Neural cell (in vitro differentiated cells): ENCODE measurements around the gene MALRD1. TPM values are rescaled to one million over a fixed set of nuclear protein-coding genes. Genes with fewer than 3 reads are reported as not detected.

Source experiments
- H2AFZ ChIP-seq: fragments of 200-600, 300-800 bp; sonication (generic), shearing (Covaris generic); 2 replicates; pipeline ENCODE4 v1.6.0; 2014; ENCODE audit warnings: low read depth, mild to moderate bottlenecking, antibody characterized with exemption, low read length, moderate library complexity
- H3F3A ChIP-seq: fragments of 200-600 bp; shearing (Covaris generic); 2 replicates; pipeline ENCODE4 v1.6.1; 2016; ENCODE audit warnings: mild to moderate bottlenecking, moderate library complexity, mixed read lengths, antibody characterized with exemption, low read length; ENCODE audit not compliant: insufficient read depth, poor library complexity, severe bottlenecking
- H3K27ac ChIP-seq: fragments of 200-600, 300-800 bp; sonication (generic), shearing (Covaris generic); 2 replicates; pipeline ENCODE4 v1.5.1; 2014; ENCODE audit warnings: mild to moderate bottlenecking, low read length, moderate library complexity
- H3K27me3 ChIP-seq: fragments of 300-800, 200-600 bp; sonication (generic), shearing (Covaris generic); 2 replicates; pipeline ENCODE4 v1.6.0; 2014; ENCODE audit warnings: mild to moderate bottlenecking, low read depth, low read length, moderate library complexity; ENCODE audit not compliant: insufficient read depth
- H3K36me3 ChIP-seq: fragments of 300-800, 200-600 bp; sonication (generic), shearing (Covaris generic); 2 replicates; pipeline ENCODE4 v1.5.1; 2014; ENCODE audit warnings: mild to moderate bottlenecking, antibody characterized with exemption, low read length, moderate library complexity; ENCODE audit not compliant: insufficient read depth
- H3K4me2 ChIP-seq: fragments of 300-800, 200-600 bp; sonication (generic), shearing (Covaris generic); 2 replicates; pipeline ENCODE4 v1.6.0; 2014; ENCODE audit warnings: mild to moderate bottlenecking, low read length
- H3K4me3 ChIP-seq: fragments of 300-800, 200-600 bp; sonication (generic), shearing (Covaris generic); 2 replicates; pipeline ENCODE4 v1.5.1; 2014; ENCODE audit warnings: mild to moderate bottlenecking, low read length, moderate library complexity
- H3K79me2 ChIP-seq: fragments of 200-600 bp; shearing (Covaris generic); replicated peaks from 2 replicates; pipeline ENCODE4 v1.6.0; 2014; ENCODE audit warnings: mild to moderate bottlenecking, low read length, moderate library complexity; ENCODE audit not compliant: insufficient read depth
- H3K9ac ChIP-seq: fragments of 300-800, 200-600 bp; sonication (generic), shearing (Covaris generic); 2 replicates; pipeline ENCODE4 v1.6.1; 2016; ENCODE audit warnings: mild to moderate bottlenecking, low read length, mixed read lengths
- H3K9me2 ChIP-seq: fragments of 200-600 bp; shearing (Covaris generic); 2 replicates; pipeline ENCODE4 v1.6.1; 2016; ENCODE audit warnings: mild to moderate bottlenecking, low read length, mixed read lengths; ENCODE audit not compliant: insufficient read depth
- H3K9me3 ChIP-seq: fragments of 200-600, 300-800 bp; sonication (generic), shearing (Covaris generic); 2 replicates; pipeline ENCODE4 v1.6.1; 2016; ENCODE audit warnings: mild to moderate bottlenecking, mixed run types, low read length, moderate library complexity, mixed read lengths
- H4K20me1 ChIP-seq: fragments of 200-600 bp; shearing (Covaris generic); 2 replicates; pipeline ENCODE4 v1.6.1; 2016; ENCODE audit warnings: mild to moderate bottlenecking, mixed run types; ENCODE audit not compliant: insufficient read depth
- EP300 ChIP-seq: fragments of 450-650 bp; conservative IDR thresholded peaks from 2 replicates; pipeline ENCODE4 v1.6.1; 2014; ENCODE audit warnings: antibody characterized with exemption, mild to moderate bottlenecking, moderate library complexity; ENCODE audit not compliant: poor library complexity, severe bottlenecking
- EZH2 ChIP-seq: fragments of 200-600, 300-800 bp; shearing (Covaris generic), sonication (generic); IDR thresholded peaks from 2 replicates; pipeline ENCODE4 v1.6.1; 2014; ENCODE audit warnings: antibody characterized with exemption, low read length, borderline replicate concordance, mild to moderate bottlenecking; ENCODE audit not compliant: insufficient read depth, poor library complexity, severe bottlenecking
- MXI1 ChIP-seq: fragments of 450-650 bp; conservative IDR thresholded peaks from 2 replicates; pipeline ENCODE4 v1.6.1; 2014; ENCODE audit warnings: antibody characterized with exemption, mild to moderate bottlenecking; ENCODE audit not compliant: poor library complexity, severe bottlenecking
- POLR2AphosphoS5 ChIP-seq: IDR thresholded peaks from 2 replicates; pipeline ENCODE4 v1.6.1; 2012
- SMC3 ChIP-seq: fragments of 450-650 bp; conservative IDR thresholded peaks from 2 replicates; pipeline ENCODE4 v1.6.1; 2014; ENCODE audit warnings: antibody characterized with exemption, mild to moderate bottlenecking, moderate library complexity; ENCODE audit not compliant: poor library complexity
- TAF1 ChIP-seq: IDR thresholded peaks from 2 replicates; pipeline ENCODE4 v1.6.1; 2012; ENCODE audit warnings: low read depth
- polyA plus RNA-seq: library from polyadenylated mRNA; depleted of rRNA; stranded (reverse); fragments of >200 nt; gene quantifications from 2 replicates; pipeline ENCODE4 v1.2.3, GENCODE V29; 2014
- TF ChIP-seq, protein P1 (sequence below): IDR thresholded peaks from 2 replicates; pipeline ENCODE4 v1.6.1; 2012; ENCODE audit warnings: borderline replicate concordance
- TF ChIP-seq, protein P2 (sequence below): fragments of 450-650 bp; IDR thresholded peaks from 2 replicates; pipeline ENCODE4 v1.5.1; 2014; ENCODE audit warnings: antibody characterized with exemption, mild to moderate bottlenecking, moderate library complexity; ENCODE audit not compliant: poor library complexity, severe bottlenecking

Gene MALRD1
- polyA plus RNA-seq, 1 donor from 2014 or later, result 0.21 TPM

GRCh38 chr10:19426034-19426433 lies 377.4 kb downstream of the MALRD1 start:
- H3K4me2 ChIP-seq, result no peak overlapping the region

DNA sequence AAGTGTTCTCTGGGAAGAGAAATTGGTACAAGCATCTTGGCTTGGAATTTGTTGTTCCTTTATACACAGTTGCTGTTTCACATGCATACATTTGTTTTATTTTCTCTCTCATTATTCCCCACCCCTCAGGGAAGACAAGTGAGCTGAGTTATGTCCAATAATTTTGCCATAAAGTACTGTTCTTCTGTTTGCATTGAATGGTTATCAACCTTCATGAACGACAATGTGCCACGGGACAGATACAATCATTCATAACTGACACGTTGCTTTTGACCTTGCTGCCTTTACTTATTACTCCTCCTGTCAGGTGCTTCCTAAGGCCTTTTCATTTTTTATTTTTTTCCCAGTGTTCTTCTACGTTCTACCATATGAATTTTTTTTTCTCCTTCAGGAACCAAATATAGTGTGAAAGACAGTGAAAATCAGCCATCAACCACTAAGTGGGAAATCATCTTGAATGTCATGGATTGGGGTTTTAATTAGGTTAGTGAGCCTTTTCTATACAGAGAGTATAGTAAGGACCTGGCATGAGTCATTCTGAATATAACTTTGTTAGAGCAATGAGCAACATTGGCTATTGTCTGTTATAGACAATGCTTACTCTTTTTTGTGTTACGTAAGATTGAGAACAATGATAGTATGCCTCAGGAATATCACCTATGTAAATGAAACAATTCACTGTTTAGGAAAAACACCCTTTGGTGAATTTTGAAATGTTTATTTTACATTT lies 383.2 kb downstream of the MALRD1 start:
- no peaks in the 10 kb centered on the region for H3K36me3 ChIP-seq
- TF ChIP-seq TAF1 (no peak), MXI1 (no peak), POLR2AphosphoS5 (no peak), EZH2 (no peak), SMC3 (no peak), EP300 (no peak)
- H3K27me3 ChIP-seq, result no peaks in the 10 kb centered on the region
- no peaks in the 10 kb centered on the region for H4K20me1 ChIP-seq
- no peak overlapping the region for H3K4me2 ChIP-seq
- no peaks in the 10 kb centered on the region for H3K9me2 ChIP-seq
- H3K27ac ChIP-seq, result no peak overlapping the region
- no peak overlapping the region for H3K9ac ChIP-seq
- no peak overlapping the region for H2AFZ ChIP-seq
- H3K4me3 ChIP-seq, result no peak overlapping the region
- no peaks in the 10 kb centered on the region for H3K9me3 ChIP-seq
- no peaks in the 10 kb centered on the region for H3F3A ChIP-seq
- H3K79me2 ChIP-seq, result no peaks in the 10 kb centered on the region

More at GRCh38 chr10:19426034-19426433, 377.4 kb downstream of the MALRD1 start:
- Histone ChIP-seq H2AFZ (no peak overlapping the region), H3K9ac (no peak overlapping the region), H3K36me3 (no peaks in the 10 kb centered on the region), H3K4me3 (no peak overlapping the region), H3K27me3 (no peaks in the 10 kb centered on the region), H3K9me2 (no peaks in the 10 kb centered on the region), H3F3A (no peaks in the 10 kb centered on the region), H4K20me1 (no peaks in the 10 kb centered on the region), H3K9me3 (no peaks in the 10 kb centered on the region), H3K27ac (no peak overlapping the region), H3K79me2 (no peaks in the 10 kb centered on the region)
- no peak for TF ChIP-seq EZH2
- peak; percentile 75 for TF ChIP-seq POLR2AphosphoS5
- TF ChIP-seq, protein P1, sequence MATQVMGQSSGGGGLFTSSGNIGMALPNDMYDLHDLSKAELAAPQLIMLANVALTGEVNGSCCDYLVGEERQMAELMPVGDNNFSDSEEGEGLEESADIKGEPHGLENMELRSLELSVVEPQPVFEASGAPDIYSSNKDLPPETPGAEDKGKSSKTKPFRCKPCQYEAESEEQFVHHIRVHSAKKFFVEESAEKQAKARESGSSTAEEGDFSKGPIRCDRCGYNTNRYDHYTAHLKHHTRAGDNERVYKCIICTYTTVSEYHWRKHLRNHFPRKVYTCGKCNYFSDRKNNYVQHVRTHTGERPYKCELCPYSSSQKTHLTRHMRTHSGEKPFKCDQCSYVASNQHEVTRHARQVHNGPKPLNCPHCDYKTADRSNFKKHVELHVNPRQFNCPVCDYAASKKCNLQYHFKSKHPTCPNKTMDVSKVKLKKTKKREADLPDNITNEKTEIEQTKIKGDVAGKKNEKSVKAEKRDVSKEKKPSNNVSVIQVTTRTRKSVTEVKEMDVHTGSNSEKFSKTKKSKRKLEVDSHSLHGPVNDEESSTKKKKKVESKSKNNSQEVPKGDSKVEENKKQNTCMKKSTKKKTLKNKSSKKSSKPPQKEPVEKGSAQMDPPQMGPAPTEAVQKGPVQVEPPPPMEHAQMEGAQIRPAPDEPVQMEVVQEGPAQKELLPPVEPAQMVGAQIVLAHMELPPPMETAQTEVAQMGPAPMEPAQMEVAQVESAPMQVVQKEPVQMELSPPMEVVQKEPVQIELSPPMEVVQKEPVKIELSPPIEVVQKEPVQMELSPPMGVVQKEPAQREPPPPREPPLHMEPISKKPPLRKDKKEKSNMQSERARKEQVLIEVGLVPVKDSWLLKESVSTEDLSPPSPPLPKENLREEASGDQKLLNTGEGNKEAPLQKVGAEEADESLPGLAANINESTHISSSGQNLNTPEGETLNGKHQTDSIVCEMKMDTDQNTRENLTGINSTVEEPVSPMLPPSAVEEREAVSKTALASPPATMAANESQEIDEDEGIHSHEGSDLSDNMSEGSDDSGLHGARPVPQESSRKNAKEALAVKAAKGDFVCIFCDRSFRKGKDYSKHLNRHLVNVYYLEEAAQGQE, result peak; percentile 61
- no peak for TF ChIP-seq SMC3
- TF ChIP-seq, protein P2, sequence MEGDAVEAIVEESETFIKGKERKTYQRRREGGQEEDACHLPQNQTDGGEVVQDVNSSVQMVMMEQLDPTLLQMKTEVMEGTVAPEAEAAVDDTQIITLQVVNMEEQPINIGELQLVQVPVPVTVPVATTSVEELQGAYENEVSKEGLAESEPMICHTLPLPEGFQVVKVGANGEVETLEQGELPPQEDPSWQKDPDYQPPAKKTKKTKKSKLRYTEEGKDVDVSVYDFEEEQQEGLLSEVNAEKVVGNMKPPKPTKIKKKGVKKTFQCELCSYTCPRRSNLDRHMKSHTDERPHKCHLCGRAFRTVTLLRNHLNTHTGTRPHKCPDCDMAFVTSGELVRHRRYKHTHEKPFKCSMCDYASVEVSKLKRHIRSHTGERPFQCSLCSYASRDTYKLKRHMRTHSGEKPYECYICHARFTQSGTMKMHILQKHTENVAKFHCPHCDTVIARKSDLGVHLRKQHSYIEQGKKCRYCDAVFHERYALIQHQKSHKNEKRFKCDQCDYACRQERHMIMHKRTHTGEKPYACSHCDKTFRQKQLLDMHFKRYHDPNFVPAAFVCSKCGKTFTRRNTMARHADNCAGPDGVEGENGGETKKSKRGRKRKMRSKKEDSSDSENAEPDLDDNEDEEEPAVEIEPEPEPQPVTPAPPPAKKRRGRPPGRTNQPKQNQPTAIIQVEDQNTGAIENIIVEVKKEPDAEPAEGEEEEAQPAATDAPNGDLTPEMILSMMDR, result no peak
- TF ChIP-seq EP300, result peak; percentile 84
